H9 (cell line): Measurements from ENCODE around the gene SLC31A2. TPM values are rescaled to one million over a fixed set of nuclear protein-coding genes. Genes with fewer than 3 reads are reported as not detected.

Source experiments
- DNase-seq: peaks from one replicate; pipeline ENCODE4 v3.0.0-alpha.2; 2017
- H2AFZ ChIP-seq: one replicate; pipeline ENCODE4 v1.6.1; 2013; ENCODE audit warnings: mild to moderate bottlenecking, low read length, control low read depth, moderate library complexity
- H2AK5ac ChIP-seq: 2 replicates; pipeline ENCODE4 v1.6.1; 2013; ENCODE audit warnings: low read length, control low read depth, mixed read lengths; ENCODE audit not compliant: insufficient read length
- H2BK120ac ChIP-seq: one replicate; pipeline ENCODE4 v1.6.1; 2013; ENCODE audit warnings: low read depth, mild to moderate bottlenecking, low read length, control low read depth, inconsistent platforms; ENCODE audit not compliant: poor library complexity, severe bottlenecking
- H2BK12ac ChIP-seq: 2 replicates; pipeline ENCODE4 v1.6.1; 2013; ENCODE audit warnings: low read length, control low read depth, mixed read lengths, low read depth; ENCODE audit not compliant: insufficient read length
- H2BK15ac ChIP-seq: 2 replicates; pipeline ENCODE4 v1.6.1; 2013; ENCODE audit warnings: low read depth, low read length, control low read depth
- H2BK20ac ChIP-seq: one replicate; pipeline ENCODE4 v1.6.1; 2013; ENCODE audit warnings: low read depth, mild to moderate bottlenecking, low read length, control low read depth, inconsistent platforms; ENCODE audit not compliant: poor library complexity, severe bottlenecking
- H2BK5ac ChIP-seq: 2 replicates; pipeline ENCODE4 v1.6.1; 2013; ENCODE audit warnings: low read length, control low read depth, mixed read lengths; ENCODE audit not compliant: insufficient read length
- H3K14ac ChIP-seq: 2 replicates; pipeline ENCODE4 v1.6.1; 2013; ENCODE audit warnings: low read length, control low read depth; ENCODE audit not compliant: insufficient read depth
- H3K18ac ChIP-seq: 2 replicates; pipeline ENCODE4 v1.6.1; 2013; ENCODE audit warnings: low read depth, mild to moderate bottlenecking, mixed read lengths, low read length, control low read depth; ENCODE audit not compliant: insufficient read length
- H3K23ac ChIP-seq: 2 replicates; pipeline ENCODE4 v1.6.1; 2013; ENCODE audit warnings: low read length, control low read depth, mixed read lengths, low read depth; ENCODE audit not compliant: insufficient read length
- H3K23me2 ChIP-seq: 2 replicates; pipeline ENCODE4 v1.6.1; 2013; ENCODE audit warnings: low read depth, mild to moderate bottlenecking, mixed read lengths, low read length, control low read depth; ENCODE audit not compliant: insufficient read length, poor library complexity, severe bottlenecking
- H3K27ac ChIP-seq: 2 replicates; pipeline ENCODE4 v1.5.1; 2013; ENCODE audit warnings: low read length, control low read depth, mixed read lengths, low read depth; ENCODE audit not compliant: insufficient read length
- H3K27me3 ChIP-seq: 2 replicates; pipeline ENCODE4 v1.6.1; 2013; ENCODE audit warnings: low read length, control low read depth, inconsistent platforms; ENCODE audit not compliant: insufficient read depth
- H3K4ac ChIP-seq: 2 replicates; pipeline ENCODE4 v1.6.1; 2013; ENCODE audit warnings: low read depth, mild to moderate bottlenecking, control low read depth, inconsistent platforms, low read length, moderate library complexity
- H3K4me1 ChIP-seq: 2 replicates; pipeline ENCODE4 v1.6.1; 2013; ENCODE audit warnings: low read length, control low read depth, inconsistent platforms; ENCODE audit not compliant: insufficient read depth
- H3K4me2 ChIP-seq: 2 replicates; pipeline ENCODE4 v1.6.1; 2013; ENCODE audit warnings: low read length, control low read depth, mixed read lengths; ENCODE audit not compliant: insufficient read length, insufficient read depth
- H3K56ac ChIP-seq: 2 replicates; pipeline ENCODE4 v1.6.1; 2013; ENCODE audit warnings: low read depth, mild to moderate bottlenecking, mixed read lengths, low read length, control low read depth; ENCODE audit not compliant: insufficient read length
- H3K79me1 ChIP-seq: 2 replicates; pipeline ENCODE4 v1.6.1; 2013; ENCODE audit warnings: low read depth, mild to moderate bottlenecking, moderate library complexity, low read length, control low read depth, inconsistent platforms; ENCODE audit not compliant: insufficient read depth, poor library complexity, severe bottlenecking
- H3K79me2 ChIP-seq: 2 replicates; pipeline ENCODE4 v1.6.1; 2013; ENCODE audit warnings: low read length, control low read depth, inconsistent platforms; ENCODE audit not compliant: insufficient read depth
- H3K9ac ChIP-seq: 2 replicates; pipeline ENCODE4 v1.6.1; 2013; ENCODE audit warnings: low read length, control low read depth, mixed read lengths; ENCODE audit not compliant: insufficient read length; ENCODE audit errors: extremely low read depth
- H3K9me3 ChIP-seq: one replicate; pipeline ENCODE4 v1.6.1; 2013; ENCODE audit warnings: low read depth, low read length, inconsistent platforms; ENCODE audit not compliant: control insufficient read depth
- H3T11ph ChIP-seq: one replicate; pipeline ENCODE4 v1.6.1; 2013; ENCODE audit warnings: mild to moderate bottlenecking, low read length, control low read depth, inconsistent platforms
- H4K20me1 ChIP-seq: one replicate; pipeline ENCODE4 v1.6.1; 2013; ENCODE audit not compliant: control insufficient read depth, insufficient read length, insufficient read depth
- H4K5ac ChIP-seq: 2 replicates; pipeline ENCODE4 v1.6.1; 2013; ENCODE audit warnings: low read depth, mild to moderate bottlenecking, mixed read lengths, low read length, control low read depth; ENCODE audit not compliant: insufficient read length
- H4K8ac ChIP-seq: replicated peaks from 2 replicates; pipeline ENCODE4 v1.6.1; 2013; ENCODE audit warnings: low read length, control low read depth, mixed read lengths, low read depth; ENCODE audit not compliant: insufficient read length
- H4K91ac ChIP-seq: 2 replicates; pipeline ENCODE4 v1.6.1; 2013; ENCODE audit warnings: low read depth, mild to moderate bottlenecking, moderate library complexity, mixed read lengths, low read length, control low read depth; ENCODE audit not compliant: insufficient read length
- H3K27ac Mint-ChIP-seq, 3 experiments: 2 replicates in 2 of 3; 3 replicates in 1 of 3; pipeline ENCODE4 v1.8.0; 2020 to 2021; ENCODE audit warnings: mixed read lengths in 3 of 3, mild to moderate bottlenecking in 1 of 3, moderate library complexity in 1 of 3
- H3K27me3 Mint-ChIP-seq: 2 replicates; pipeline ENCODE4 v1.8.0; 2021; ENCODE audit warnings: low read depth, mild to moderate bottlenecking, moderate library complexity, mixed read lengths
- H3K36me3 Mint-ChIP-seq, 3 experiments: 2 replicates in 2 of 3; 3 replicates in 1 of 3; pipeline ENCODE4 v1.8.0; 2020 to 2021; ENCODE audit warnings: low read depth in 3 of 3, mixed read lengths in 3 of 3; ENCODE audit not compliant: insufficient read depth in 1 of 3
- H3K4me1 Mint-ChIP-seq, 2 experiments: 2 replicates each; pipeline ENCODE4 v1.8.0; 2020; ENCODE audit warnings: mixed read lengths in 2 of 2
- H3K4me3 Mint-ChIP-seq, 2 experiments: 2 replicates in 1 of 2; 3 replicates in 1 of 2; pipeline ENCODE4 v1.8.0; 2020 to 2021; ENCODE audit warnings: mild to moderate bottlenecking in 2 of 2, mixed read lengths in 2 of 2, moderate library complexity in 1 of 2
- H3K9me3 Mint-ChIP-seq, 2 experiments: 2 replicates in 1 of 2; 3 replicates in 1 of 2; pipeline ENCODE4 v1.8.0; 2020; ENCODE audit warnings: mild to moderate bottlenecking in 2 of 2, mixed read lengths in 2 of 2, moderate library complexity in 1 of 2
- WGBS: extraction: QIAGEN DNeasy Blood & Tissue Kit; methylation state at CpG from one replicate; pipeline ENCODE4 v1.1.7; 2013; ENCODE audit warnings: missing lambda C conversion rate, low lambda C conversion rate, mixed read lengths; ENCODE audit not compliant: insufficient read length; ENCODE audit errors: extremely low coverage; 5-methylcytosine and 5-hydroxymethylcytosine counted together
- total RNA-seq: library from RNA; stranded (reverse); gene quantifications from 2 replicates; pipeline ENCODE4 v1.2.1, GENCODE V29; 2021
- TF ChIP-seq, protein P1 (sequence below): fragments of 200-600 bp; sonication (generic); conservative IDR thresholded peaks from 3 replicates; pipeline ENCODE4 v1.8.0; 2021; ENCODE audit warnings: antibody characterized with exemption, mild to moderate bottlenecking

SLC31A2 gene
- total RNA-seq, 1 experiment from 2014 or later: 1.0 TPM

DNA sequence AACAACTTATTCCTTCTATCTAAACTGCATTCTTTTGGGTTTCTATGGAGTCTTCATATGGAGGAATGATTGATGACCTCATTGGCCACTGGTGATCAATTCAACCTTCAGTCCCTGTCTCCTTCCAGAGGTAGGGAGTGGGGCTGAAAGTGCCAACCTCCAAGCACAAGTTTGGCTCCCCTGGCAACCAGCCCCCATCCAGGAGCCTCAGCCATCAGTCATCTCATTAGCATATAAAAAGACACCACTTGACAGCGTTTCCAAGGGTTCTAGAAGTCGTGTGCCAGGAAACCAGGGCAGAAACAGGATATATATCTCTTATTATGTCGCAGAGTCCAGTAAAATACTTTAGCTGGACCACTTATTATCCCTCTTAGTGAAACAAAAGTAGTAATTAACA lies 9.8 kb downstream of the SLC31A2 start:
- Histone ChIP-seq H3K79me1 (no peaks in the 10 kb centered on the region), H2AFZ (no peak overlapping the region), H3K4me2 (no peak overlapping the region), H3K56ac (no peak overlapping the region), H3K4ac (no peak overlapping the region), H3K9ac (no peak overlapping the region), H2BK5ac (no peak overlapping the region), H3K18ac (no peak overlapping the region), H3K27me3 (no peaks in the 10 kb centered on the region; the same call in 1 of the 2 replicates), H4K5ac (no peak overlapping the region), H3K27ac (no peak overlapping the region), H2BK20ac (no peak overlapping the region), H4K91ac (no peak overlapping the region), H3T11ph (no peak overlapping the region), H2BK120ac (no peak overlapping the region), H2BK12ac (no peak overlapping the region), H3K23me2 (no peaks in the 10 kb centered on the region), H4K20me1 (no peaks in the 10 kb centered on the region), H3K79me2 (no peaks in the 10 kb centered on the region), H3K23ac (no peak overlapping the region), H3K4me1 (peaks cover 2% of the 10 kb centered on the region; the same call in 1 of the 2 replicates), H3K9me3 (no peaks in the 10 kb centered on the region), H4K8ac (no peak overlapping the region), H2BK15ac (no peak overlapping the region), H3K14ac (no peak overlapping the region), H2AK5ac (no peak overlapping the region)
- no peaks in the 10 kb centered on the region for H3K27me3 Mint-ChIP-seq
- no peak overlapping the region; a peak in 1 of 7 replicates for H3K27ac Mint-ChIP-seq
- peak overlapping the region in 1 of 2 experiments; percentile 51; a peak in 3 of 5 replicates for H3K4me3 Mint-ChIP-seq
- peaks cover 6 to 31% (median 9%) of the 10 kb centered on the region in 3 experiments; a peak in 6 of 7 replicates for H3K36me3 Mint-ChIP-seq
- H3K9me3 Mint-ChIP-seq: no peaks in the 10 kb centered on the region
- peaks cover 28 to 32% of the 10 kb centered on the region in 2 experiments for H3K4me1 Mint-ChIP-seq
- WGBS: no CpG with 5 or more reads among the region's 3 CpGs
- peak; percentile 74 for DNase-seq
- TF ChIP-seq, protein P1, sequence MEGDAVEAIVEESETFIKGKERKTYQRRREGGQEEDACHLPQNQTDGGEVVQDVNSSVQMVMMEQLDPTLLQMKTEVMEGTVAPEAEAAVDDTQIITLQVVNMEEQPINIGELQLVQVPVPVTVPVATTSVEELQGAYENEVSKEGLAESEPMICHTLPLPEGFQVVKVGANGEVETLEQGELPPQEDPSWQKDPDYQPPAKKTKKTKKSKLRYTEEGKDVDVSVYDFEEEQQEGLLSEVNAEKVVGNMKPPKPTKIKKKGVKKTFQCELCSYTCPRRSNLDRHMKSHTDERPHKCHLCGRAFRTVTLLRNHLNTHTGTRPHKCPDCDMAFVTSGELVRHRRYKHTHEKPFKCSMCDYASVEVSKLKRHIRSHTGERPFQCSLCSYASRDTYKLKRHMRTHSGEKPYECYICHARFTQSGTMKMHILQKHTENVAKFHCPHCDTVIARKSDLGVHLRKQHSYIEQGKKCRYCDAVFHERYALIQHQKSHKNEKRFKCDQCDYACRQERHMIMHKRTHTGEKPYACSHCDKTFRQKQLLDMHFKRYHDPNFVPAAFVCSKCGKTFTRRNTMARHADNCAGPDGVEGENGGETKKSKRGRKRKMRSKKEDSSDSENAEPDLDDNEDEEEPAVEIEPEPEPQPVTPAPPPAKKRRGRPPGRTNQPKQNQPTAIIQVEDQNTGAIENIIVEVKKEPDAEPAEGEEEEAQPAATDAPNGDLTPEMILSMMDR: no peak
